Activated CD4-positive, alpha-beta T cell treated with anti-CD3 and anti-CD28 coated beads for 4 hours (primary cell): Measurements from ENCODE around the gene CACUL1.

Source experiments
- DNase-seq, 2 donors: peaks; one replicate each; pipeline ENCODE4 v3.0.0-alpha.2; 2020

Gene CACUL1

DNA sequence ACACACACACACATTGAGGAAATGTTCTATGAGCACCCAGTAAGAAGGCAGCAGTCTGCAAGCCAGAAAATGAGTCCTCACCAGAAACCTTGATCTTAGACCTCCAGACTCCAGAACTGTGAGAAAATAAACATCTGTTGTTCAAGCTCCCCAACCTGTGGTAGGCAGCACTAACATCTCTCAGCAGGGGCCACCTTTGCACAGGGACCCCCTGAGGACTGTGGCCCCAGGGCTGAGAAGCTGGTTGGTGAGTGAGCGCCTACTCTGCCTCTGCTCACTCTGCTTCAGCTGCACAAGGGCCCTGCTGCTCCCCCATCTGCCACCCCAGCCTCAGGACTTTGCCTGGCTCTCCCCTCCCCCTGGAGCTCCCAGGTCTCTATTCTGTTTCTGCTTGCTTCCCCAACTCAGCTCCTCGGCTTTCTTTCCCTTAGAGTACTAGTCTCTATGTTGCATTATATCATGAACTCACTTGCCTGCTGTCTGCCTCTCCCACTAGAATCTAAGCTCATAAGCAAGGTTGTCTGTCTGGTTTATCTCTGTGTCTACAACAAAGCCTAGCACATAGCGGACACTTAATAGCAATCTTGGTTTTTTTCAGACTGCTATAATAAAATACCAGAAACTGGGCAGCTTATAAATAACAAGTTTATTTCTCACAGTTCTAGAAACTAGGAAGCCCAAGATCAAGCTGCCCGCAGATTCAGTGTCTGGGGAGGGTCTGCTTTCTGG lies 118.9 kb downstream of the CACUL1 start:
- DNase-seq = no peak

DNA sequence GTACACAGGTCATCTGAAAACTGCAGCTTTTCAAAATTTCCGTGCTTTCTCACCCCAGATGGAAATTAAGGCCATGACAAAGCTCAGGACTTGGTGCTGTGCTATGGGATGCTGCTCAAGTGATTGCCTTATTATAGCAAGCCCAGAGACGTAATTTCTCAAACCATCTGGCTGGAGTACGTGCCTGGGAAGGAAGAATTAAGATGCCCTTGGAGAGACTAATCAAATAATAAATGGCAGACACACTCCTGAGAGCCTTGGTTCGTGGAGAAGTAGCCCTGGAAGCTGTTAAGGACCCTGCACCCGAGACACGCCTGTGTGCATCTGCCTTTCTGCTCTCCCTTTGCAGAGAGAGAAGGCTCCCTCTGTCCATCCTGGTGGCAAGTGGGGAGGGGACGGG lies 121.0 kb downstream of the CACUL1 start:
- no peak for DNase-seq

DNA sequence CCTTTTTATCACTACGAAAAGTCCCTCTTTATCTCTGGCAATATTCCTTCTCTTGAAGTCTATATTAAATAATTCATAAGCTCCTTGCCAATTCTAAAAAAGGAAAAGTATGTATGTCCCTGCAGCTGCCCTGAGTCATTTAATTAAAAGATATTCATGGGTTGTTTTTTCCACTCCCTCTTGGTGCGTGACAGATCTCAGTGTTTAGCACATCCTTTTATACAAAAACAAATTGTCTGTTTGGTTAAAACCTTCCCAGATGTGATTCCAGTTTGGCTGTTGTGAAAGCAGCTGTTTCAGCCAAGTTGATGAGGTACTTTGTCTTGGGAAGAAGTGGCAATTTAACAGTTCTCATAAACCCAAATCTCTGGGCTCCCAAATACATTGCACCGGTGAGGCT lies 125.6 kb downstream of the CACUL1 start:
- no peak for DNase-seq

DNA sequence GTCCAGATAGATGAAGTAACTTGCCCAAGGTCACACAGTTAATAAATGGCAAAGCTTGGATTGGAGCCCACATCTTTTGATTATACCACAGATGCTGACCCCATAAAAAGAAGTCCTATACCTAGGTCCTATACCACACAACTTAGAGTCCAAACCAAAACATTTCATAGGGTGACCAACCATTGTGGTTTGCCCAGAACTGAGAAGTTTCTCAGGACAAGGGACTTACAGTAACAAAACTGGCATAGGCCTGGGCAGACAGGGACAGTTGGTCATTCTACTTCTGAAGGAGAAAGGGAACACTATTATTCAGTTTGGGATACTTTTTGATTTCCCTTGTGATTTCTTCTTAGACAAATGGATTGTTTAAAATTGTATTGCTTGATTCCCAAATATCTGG lies 126.4 kb downstream of the CACUL1 start:
- DNase-seq = no peak

DNA sequence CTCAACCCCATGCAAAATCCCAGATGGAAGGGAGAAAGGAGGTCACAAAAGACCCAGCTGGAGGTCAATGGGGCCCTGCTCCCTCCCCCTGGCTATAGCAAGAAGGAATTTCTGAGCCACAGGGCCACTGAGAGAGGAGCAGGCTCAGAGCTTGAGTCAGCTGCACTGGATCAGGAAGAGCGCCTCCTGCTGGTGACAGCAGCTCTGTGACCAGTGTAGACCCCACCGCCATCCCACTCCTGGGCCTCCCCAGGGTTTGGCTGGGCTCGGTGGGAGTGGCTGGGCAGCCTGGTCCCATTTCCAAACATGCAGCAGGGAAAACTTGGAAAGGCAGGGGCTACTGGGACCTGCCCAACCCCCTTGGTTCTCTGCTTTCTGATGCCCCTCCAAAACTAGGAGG lies 127.8 kb downstream of the CACUL1 start:
- no peak for DNase-seq
